Lung (tissue), 12 donors: ENCODE results near the gene RANBP17. TPM values are rescaled to one million over a fixed set of nuclear protein-coding genes. Genes with fewer than 3 reads are reported as not detected.
A peak's percentile ranks its signal among the peaks of the same experiment; 100 is the strongest.

Source experiments
- ATAC-seq: fragments of 200-7000 bp; cut with Tn5 transposase; one replicate; pipeline ENCODE4 v1.9.1; 2020; ENCODE audit warnings: moderate number of reproducible peaks; ENCODE audit not compliant: insufficient read depth, low FRiP score
- DNase-seq, 3 donors: peaks; one replicate each; pipeline ENCODE4 v3.0.0-alpha.2; 2013 to 2017
- H3K27ac ChIP-seq, 2 donors: one replicate each; pipeline ENCODE4 v1.5.1; 2013; ENCODE audit warnings: mild to moderate bottlenecking in 2 of 2, moderate library complexity in 2 of 2, control low read depth in 1 of 2, inconsistent platforms in 1 of 2, low read depth in 1 of 2, low read length in 1 of 2
- H3K27me3 ChIP-seq, 3 donors: one replicate each; pipeline ENCODE4 v1.5.1; 2013; ENCODE audit warnings: low read length in 2 of 3; ENCODE audit not compliant: control insufficient read depth in 3 of 3, insufficient read depth in 3 of 3
- H3K36me3 ChIP-seq, 4 donors: one replicate each; pipeline ENCODE4 v1.5.1; 2013; ENCODE audit warnings: low read length in 4 of 4, mild to moderate bottlenecking in 1 of 4, moderate library complexity in 1 of 4; ENCODE audit not compliant: control insufficient read depth in 4 of 4, insufficient read depth in 4 of 4
- H3K4me1 ChIP-seq, 5 donors: one replicate each; pipeline ENCODE4 v1.5.1; 2013; ENCODE audit warnings: low read length in 5 of 5, mild to moderate bottlenecking in 2 of 5, moderate library complexity in 1 of 5; ENCODE audit not compliant: control insufficient read depth in 5 of 5, insufficient read depth in 5 of 5
- H3K4me3 ChIP-seq: one replicate; pipeline ENCODE4 v1.5.1; 2013; ENCODE audit warnings: mild to moderate bottlenecking, control low read depth, moderate library complexity
- H3K9ac ChIP-seq, 2 donors: one replicate each; pipeline ENCODE4 v1.5.1; 2013; ENCODE audit warnings: low read length in 2 of 2, control low read depth in 1 of 2; ENCODE audit not compliant: insufficient read depth in 1 of 2
- H3K9me3 ChIP-seq, 4 donors: one replicate each; pipeline ENCODE4 v1.5.1; 2013; ENCODE audit warnings: low read length in 3 of 4, mild to moderate bottlenecking in 1 of 4, moderate library complexity in 1 of 4; ENCODE audit not compliant: control insufficient read depth in 4 of 4, insufficient read depth in 3 of 4
- WGBS, 2 donors: extraction: QIAGEN DNeasy Blood & Tissue Kit; methylation state at CpG; one replicate each; pipeline ENCODE4 v1.1.7; 2013; 5-methylcytosine and 5-hydroxymethylcytosine counted together
- polyA plus RNA-seq, 2 donors: library from polyadenylated mRNA; stranded (reverse); fragments of 200-250 nt; gene quantifications; one replicate each; pipeline ENCODE4 v1.2.1, GENCODE V29; 2013
- total RNA-seq, 2 donors: library from RNA; depleted of rRNA in 1 of 2; stranded (reverse); fragments of >200 nt in 1 of 2; gene quantifications; one replicate each; pipeline ENCODE4 v1.2.1, GENCODE V29; 2014 to 2021
- TF ChIP-seq, protein P1 (sequence below): IDR thresholded peaks from 2 replicates; pipeline ENCODE4 v1.5.1; 2012; ENCODE audit warnings: mild to moderate bottlenecking; ENCODE audit errors: control extremely low read depth, extremely low read depth
- donor health status: control.
- donor health status: control.
- donor health status: Bipolar disorder and iron deficiency.
- donor health status: healthy.
- donor health status: DM: yes; HTN: yes; CAD: no.

The RANBP17 gene
- total and polyA plus RNA-seq, 4 donors: 1.8 to 130 (median 11.0) TPM

GRCh38 chr5:171300358-171300757 is 438.5 kb downstream of the RANBP17 start:
- Histone ChIP-seq H3K9me3 (peaks cover 0 to 5% (median 0%) of the 10 kb centered on the region in 4 donors), H3K9ac (no peak overlapping the region), H3K4me3 (no peak overlapping the region), H3K36me3 (peaks cover 0 to 2% (median 0%) of the 10 kb centered on the region in 4 donors), H3K27me3 (peaks cover 0 to 21% (median 10%) of the 10 kb centered on the region in 3 donors), H3K4me1 (no peaks in the 10 kb centered on the region), H3K27ac (no peak overlapping the region)
- TF ChIP-seq, protein P1, sequence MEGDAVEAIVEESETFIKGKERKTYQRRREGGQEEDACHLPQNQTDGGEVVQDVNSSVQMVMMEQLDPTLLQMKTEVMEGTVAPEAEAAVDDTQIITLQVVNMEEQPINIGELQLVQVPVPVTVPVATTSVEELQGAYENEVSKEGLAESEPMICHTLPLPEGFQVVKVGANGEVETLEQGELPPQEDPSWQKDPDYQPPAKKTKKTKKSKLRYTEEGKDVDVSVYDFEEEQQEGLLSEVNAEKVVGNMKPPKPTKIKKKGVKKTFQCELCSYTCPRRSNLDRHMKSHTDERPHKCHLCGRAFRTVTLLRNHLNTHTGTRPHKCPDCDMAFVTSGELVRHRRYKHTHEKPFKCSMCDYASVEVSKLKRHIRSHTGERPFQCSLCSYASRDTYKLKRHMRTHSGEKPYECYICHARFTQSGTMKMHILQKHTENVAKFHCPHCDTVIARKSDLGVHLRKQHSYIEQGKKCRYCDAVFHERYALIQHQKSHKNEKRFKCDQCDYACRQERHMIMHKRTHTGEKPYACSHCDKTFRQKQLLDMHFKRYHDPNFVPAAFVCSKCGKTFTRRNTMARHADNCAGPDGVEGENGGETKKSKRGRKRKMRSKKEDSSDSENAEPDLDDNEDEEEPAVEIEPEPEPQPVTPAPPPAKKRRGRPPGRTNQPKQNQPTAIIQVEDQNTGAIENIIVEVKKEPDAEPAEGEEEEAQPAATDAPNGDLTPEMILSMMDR: no peak
- 92 to 96% methylated on average over 7 of the region's 7 CpGs for WGBS, 2 donors
- no peak for ATAC-seq
- DNase-seq: no peak

GRCh38 chr5:171306166-171306565 is 444.3 kb downstream of the RANBP17 start:
- Histone ChIP-seq H3K27me3 (peaks cover 12 to 75% (median 63%) of the 10 kb centered on the region in 3 donors), H3K27ac (no peak overlapping the region), H3K36me3 (no peaks in the 10 kb centered on the region), H3K4me1 (peaks cover 0 to 15% (median 6%) of the 10 kb centered on the region in 5 donors), H3K9me3 (peaks cover 0 to 6% (median 0%) of the 10 kb centered on the region in 4 donors), H3K4me3 (no peak overlapping the region), H3K9ac (no peak overlapping the region)
- 43 to 44% methylated on average over 6 of the region's 6 CpGs for WGBS, 2 donors
- DNase-seq: no peak
- ATAC-seq: no peak
- TF ChIP-seq, protein P1: no peak

- no peak for ATAC-seq
- Histone ChIP-seq H3K36me3 (no peaks in the 10 kb centered on the region), H3K4me1 (peaks cover 0 to 19% (median 12%) of the 10 kb centered on the region in 5 donors), H3K9me3 (peaks cover 0 to 6% (median 0%) of the 10 kb centered on the region in 4 donors), H3K4me3 (no peak overlapping the region), H3K27ac (no peak overlapping the region), H3K9ac (no peak overlapping the region), H3K27me3 (peaks cover 19 to 75% (median 63%) of the 10 kb centered on the region in 3 donors)
- TF ChIP-seq, protein P1: no peak
- DNase-seq: peak in 1 of 3 donors; percentile 36
- WGBS, 2 donors: 17 to 28% methylated on average over 10 of the region's 10 CpGs
Observed at GRCh38 chr5:171306781-171307591, 445.2 kb downstream of the RANBP17 start.
